Hepatocyte (in vitro differentiated cells): ENCODE results near the gene ABCA10.

Experiments used
- EZH2 ChIP-seq: fragments of 200-600 bp; sonication (generic); IDR thresholded peaks from 2 replicates; pipeline ENCODE4 v1.6.1; 2016; ENCODE audit warnings: antibody characterized with exemption, mild to moderate bottlenecking, borderline replicate concordance
- EZH2phosphoT487 ChIP-seq: fragments of 200-600 bp; sonication (generic); IDR thresholded peaks from one replicate; pipeline ENCODE4 v1.6.1; 2018; ENCODE audit warnings: antibody characterized with exemption, mild to moderate bottlenecking, low read depth, moderate library complexity; ENCODE audit not compliant: unreplicated experiment, severe bottlenecking
- TF ChIP-seq, protein P1 (sequence below): fragments of 200-600 bp; sonication (generic); IDR thresholded peaks from 2 replicates; pipeline ENCODE4 v1.5.1; 2016; ENCODE audit warnings: antibody characterized with exemption, mild to moderate bottlenecking; ENCODE audit not compliant: poor library complexity

DNA sequence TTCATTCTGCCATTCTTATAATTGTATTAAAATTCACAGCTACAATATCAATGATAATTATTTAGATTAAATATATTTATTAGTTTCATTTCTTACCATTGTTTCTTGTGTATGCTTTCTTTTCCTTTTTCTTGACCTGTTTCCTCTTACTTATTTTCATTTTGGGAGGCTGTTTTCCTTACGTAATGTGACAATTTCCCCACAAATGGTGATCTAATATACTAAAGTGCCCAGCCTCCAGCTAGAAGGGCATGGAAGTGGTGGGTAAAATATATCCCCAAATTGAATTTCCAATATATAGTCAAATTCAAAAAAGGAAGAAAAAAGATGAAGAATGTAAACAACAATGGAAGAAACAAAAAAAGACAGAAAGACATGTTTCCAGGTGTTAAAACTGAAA is 85.5 kb downstream of the ABCA10 start:
- TF ChIP-seq EZH2 (no peak), EZH2phosphoT487 (no peak)
- TF ChIP-seq, protein P1, sequence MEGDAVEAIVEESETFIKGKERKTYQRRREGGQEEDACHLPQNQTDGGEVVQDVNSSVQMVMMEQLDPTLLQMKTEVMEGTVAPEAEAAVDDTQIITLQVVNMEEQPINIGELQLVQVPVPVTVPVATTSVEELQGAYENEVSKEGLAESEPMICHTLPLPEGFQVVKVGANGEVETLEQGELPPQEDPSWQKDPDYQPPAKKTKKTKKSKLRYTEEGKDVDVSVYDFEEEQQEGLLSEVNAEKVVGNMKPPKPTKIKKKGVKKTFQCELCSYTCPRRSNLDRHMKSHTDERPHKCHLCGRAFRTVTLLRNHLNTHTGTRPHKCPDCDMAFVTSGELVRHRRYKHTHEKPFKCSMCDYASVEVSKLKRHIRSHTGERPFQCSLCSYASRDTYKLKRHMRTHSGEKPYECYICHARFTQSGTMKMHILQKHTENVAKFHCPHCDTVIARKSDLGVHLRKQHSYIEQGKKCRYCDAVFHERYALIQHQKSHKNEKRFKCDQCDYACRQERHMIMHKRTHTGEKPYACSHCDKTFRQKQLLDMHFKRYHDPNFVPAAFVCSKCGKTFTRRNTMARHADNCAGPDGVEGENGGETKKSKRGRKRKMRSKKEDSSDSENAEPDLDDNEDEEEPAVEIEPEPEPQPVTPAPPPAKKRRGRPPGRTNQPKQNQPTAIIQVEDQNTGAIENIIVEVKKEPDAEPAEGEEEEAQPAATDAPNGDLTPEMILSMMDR, result no peak
